RWPE1 (cell line): ENCODE results near the gene GMPR2.

ENCODE experiments used
- CTCF ChIA-PET: fragments of 350-600 bp; sonication (Branson Sonifier 250); formaldehyde crosslinking; extraction: SDS; loops from one replicate; lab custom pipeline; 2021; lab: Yijun Ruan, JAX
- POLR2A ChIA-PET: fragments of 400-600 bp; formaldehyde crosslinking; extraction: SDS; loops from one replicate; lab custom pipeline; 2020; ENCODE audit warnings: antibody characterized with exemption; ENCODE audit not compliant: low non-redundant PET; lab: Yijun Ruan, JAX
- DNase-seq: peaks from one replicate; pipeline ENCODE4 v3.0.0; 2012; ENCODE audit warnings: low spot score
- H3K27ac ChIP-seq: fragments of 450-650 bp; 2 replicates; pipeline ENCODE4 v1.5.1; 2017
- CTCF ChIP-seq: fragments of 450-650 bp; conservative IDR thresholded peaks from 2 replicates; pipeline ENCODE4 v1.5.1; 2017; ENCODE audit warnings: low read depth, mild to moderate bottlenecking

The GMPR2 gene

GRCh38 chr14:24283796-24284460 lies 51.2 kb downstream of the GMPR2 start:
- DNase-seq: no peak
- peak overlapping the region; percentile 71 for H3K27ac ChIP-seq
- TF ChIP-seq CTCF: no peak
- POLR2A ChIA-PET: interaction anchor here (0.8 to 1.2 kb wide), 3 partner anchors 9 to 13 kb away, joined by 3 to 13 read pairs (median 3); no protein-coding TSS in a partner anchor
- CTCF ChIA-PET: interaction anchor here (1.4 kb wide), 2 partner anchors 9 to 42 kb away, joined by 3 to 4 read pairs; partner anchors contain the start of gene TINF2

- DNase-seq: no peak
- CTCF ChIA-PET: interaction anchor here (0.6 to 1.4 kb wide), 2 partner anchors 40 to 42 kb away, joined by 3 read pairs; partner anchors contain the start of gene TINF2
- TF ChIP-seq CTCF: no peak
Measured at GRCh38 chr14:24284501-24285035, 51.8 kb downstream of the GMPR2 start.

GRCh38 chr14:24285351-24285750 lies 52.6 kb downstream of the GMPR2 start:
- DNase-seq: no peak
- peak overlapping the region; percentile 71 for H3K27ac ChIP-seq
- ChIA-PET POLR2A (no interaction called here), CTCF (no interaction called here)
- no peak for TF ChIP-seq CTCF

More at GRCh38 chr14:24284501-24285035, 51.8 kb downstream of the GMPR2 start:
- POLR2A ChIA-PET: interaction anchor here (1.0 to 1.2 kb wide), 2 partner anchors 11 to 14 kb away, joined by 3 read pairs; no protein-coding TSS in a partner anchor
- peak overlapping the region; percentile 71 for H3K27ac ChIP-seq

GRCh38 chr14:24286996-24287395 lies 54.3 kb downstream of the GMPR2 start:
- no peak for TF ChIP-seq CTCF
- H3K27ac ChIP-seq: peak overlapping the region; percentile 71
- ChIA-PET CTCF (interaction anchor here (0.6 to 0.7 kb wide), 2 partner anchors 9 to 10 kb away, joined by 3 read pairs; no protein-coding TSS in a partner anchor), POLR2A (interaction anchor here (0.9 kb wide), 1 partner anchor 45 kb away, joined by 4 read pairs; the partner anchor contains the start of gene TINF2)
- DNase-seq: no peak
